Lower lobe of right lung (tissue), 1 donor: ENCODE data around the gene RICTOR. TPM values are rescaled to one million over a fixed set of nuclear protein-coding genes. Genes with fewer than 3 reads are reported as not detected.

Experiments
- total RNA-seq: library from RNA; stranded (reverse); fragmentation: NEBNext Ultra II Directional; extraction: Animal tissue kit (Norgen Biotek cat#: 25700); gene quantifications from one replicate; pipeline ENCODE4 v1.2.1, GENCODE V29; 2021
- donor health status: DM: no; HTN: yes; CAD: no; lungs with severe emphysema.

RICTOR gene
- total RNA-seq, 1 donor from 2014 or later = 52.1 TPM

Other genes starting within 250 kb of the RICTOR start
- gene OSMR, start 228.4 kb downstream of the RICTOR start, total RNA-seq = 61.6 TPM
- 51.0 TPM for gene FYB1, start 145.2 kb upstream of the RICTOR start, total RNA-seq